ENCODE results near the gene PPP1R3D. TPM values are rescaled to one million over a fixed set of nuclear protein-coding genes. Genes with fewer than 3 reads are reported as not detected.
"Not testable (repeated sequence)": the region's sequence is repeated elsewhere in the genome, so short reads cannot be mapped to it uniquely, and the experiment has no call there.

The PPP1R3D gene
- polyA plus RNA-seq, 3 donors: 5.4 to 5.6 (median 5.5) TPM

- DNase-seq (ENCODE audit: extremely low read depth in 1 of 11, low read depth in 9 of 11, low spot score in 4 of 11): no peak
Observed at GRCh38 chr20:59958123-59958522, 18.0 kb upstream of the PPP1R3D start, which contains the start of gene CDH26. Gene CDH26 (plus strand): TSS chr20:59958423. CDS start chr20:59958727, 304 bp downstream.

GRCh38 chr20:59957568-59957967, 17.5 kb upstream of the PPP1R3D start:
- not testable (repeated sequence) for DNase-seq (ENCODE audit: extremely low read depth in 1 of 11, low read depth in 9 of 11, low spot score in 4 of 11)

GRCh38 chr20:59955131-59955796, 15.2 kb upstream of the PPP1R3D start:
- no peak for DNase-seq (ENCODE audit: extremely low read depth in 1 of 11, low read depth in 9 of 11, low spot score in 4 of 11)

- no peak for DNase-seq (ENCODE audit: extremely low read depth in 1 of 11, low read depth in 9 of 11, low spot score in 4 of 11)
Observed at GRCh38 chr20:59954718-59955117, 14.6 kb upstream of the PPP1R3D start.

GRCh38 chr20:59949911-59950310, 9.8 kb upstream of the PPP1R3D start:
- DNase-seq (ENCODE audit: extremely low read depth in 1 of 11, low read depth in 9 of 11, low spot score in 4 of 11): no peak

GRCh38 chr20:59948828-59949720, 9.0 kb upstream of the PPP1R3D start:
- DNase-seq (ENCODE audit: extremely low read depth in 1 of 11, low read depth in 9 of 11, low spot score in 4 of 11): peak in 8 of 11 donors; percentile 29 to 62 (median 42)

- DNase-seq (ENCODE audit: extremely low read depth in 1 of 11, low read depth in 9 of 11, low spot score in 4 of 11): no peak
Observed at GRCh38 chr20:59948212-59948611, 8.1 kb upstream of the PPP1R3D start.

GRCh38 chr20:59947376-59947775, 7.3 kb upstream of the PPP1R3D start:
- DNase-seq (ENCODE audit: extremely low read depth in 1 of 11, low read depth in 9 of 11, low spot score in 4 of 11): no peak

- no peak for DNase-seq (ENCODE audit: extremely low read depth in 1 of 11, low read depth in 9 of 11, low spot score in 4 of 11)
Observed at GRCh38 chr20:59945731-59946130, 5.6 kb upstream of the PPP1R3D start.

- DNase-seq (ENCODE audit: extremely low read depth in 1 of 11, low read depth in 9 of 11, low spot score in 4 of 11): no peak
Observed at GRCh38 chr20:59945175-59945574, 5.1 kb upstream of the PPP1R3D start.

GRCh38 chr20:59944726-59945125, 4.6 kb upstream of the PPP1R3D start:
- no peak for DNase-seq (ENCODE audit: extremely low read depth in 1 of 11, low read depth in 9 of 11, low spot score in 4 of 11)

- no peak for DNase-seq (ENCODE audit: extremely low read depth in 1 of 11, low read depth in 9 of 11, low spot score in 4 of 11)
Observed at GRCh38 chr20:59942245-59942644, 2.1 kb upstream of the PPP1R3D start.

- no peak for DNase-seq (ENCODE audit: extremely low read depth in 1 of 11, low read depth in 9 of 11, low spot score in 4 of 11)
Observed at GRCh38 chr20:59940956-59941294, 820 bp upstream of the PPP1R3D start.

GRCh38 chr20:59939879-59940128, 301 bp downstream of the PPP1R3D start:
- peak in 2 of 11 donors; percentile 16 to 17 for DNase-seq (ENCODE audit: extremely low read depth in 1 of 11, low read depth in 9 of 11, low spot score in 4 of 11)

GRCh38 chr20:59939052-59939878, 840 bp downstream of the PPP1R3D start:
- DNase-seq (ENCODE audit: extremely low read depth in 1 of 11, low read depth in 9 of 11, low spot score in 4 of 11): peak in 3 of 11 donors; percentile 19 to 35 (median 30)

GRCh38 chr20:59938696-59939051, 1.4 kb downstream of the PPP1R3D start:
- no peak for DNase-seq (ENCODE audit: extremely low read depth in 1 of 11, low read depth in 9 of 11, low spot score in 4 of 11)

GRCh38 chr20:59938221-59938620, 1.9 kb downstream of the PPP1R3D start:
- no peak for DNase-seq (ENCODE audit: extremely low read depth in 1 of 11, low read depth in 9 of 11, low spot score in 4 of 11)

- DNase-seq (ENCODE audit: extremely low read depth in 1 of 11, low read depth in 9 of 11, low spot score in 4 of 11): no peak
Observed at GRCh38 chr20:59937150-59937549, 3.0 kb downstream of the PPP1R3D start.

GRCh38 chr20:59936409-59936808, 3.7 kb downstream of the PPP1R3D start:
- DNase-seq (ENCODE audit: extremely low read depth in 1 of 11, low read depth in 9 of 11, low spot score in 4 of 11): no peak
